ENCODE results near the gene LIF. TPM values are rescaled to one million over a fixed set of nuclear protein-coding genes. Genes with fewer than 3 reads are reported as not detected.

LIF gene
- polyA plus RNA-seq, 1 of the 3 experiments (the other 2 are of a cell fraction), result 24.6 TPM

- CTCF ChIA-PET, result interaction anchor here (0.9 to 3.1 kb wide), 5 partner anchors 8 to 171 kb away, joined by 3 to 23 read pairs (median 6); partner anchors contain the start of gene RNF215
- no peak overlapping the region for H3K4me3 ChIP-seq (ENCODE audit: low read depth in 2 of 2, low read length in 1 of 2)
- no peaks in the 10 kb centered on the region for H4K20me1 ChIP-seq (ENCODE audit: insufficient read depth)
- H3K9me3 ChIP-seq, result no peaks in the 10 kb centered on the region
- DNase-seq, result no peak
- no peak overlapping the region for H3K27ac ChIP-seq (ENCODE audit: low read depth in 2 of 2, low read length in 1 of 2)
- H3K4me2 ChIP-seq, result no peak overlapping the region
- H3K9ac ChIP-seq, result no peak overlapping the region
- no peaks in the 10 kb centered on the region for H3K9me2 ChIP-seq
- H3K4me1 ChIP-seq (ENCODE audit: control insufficient read depth in 1 of 2, insufficient read depth in 2 of 2, low read depth in 1 of 2, low read length in 1 of 2), result peaks cover 0 to 14% of the 10 kb centered on the region in 2 experiments; a peak in 2 of 4 replicates
- TF ChIP-seq SMC3 (IDR thresholded peaks at IDR 0.05; ENCODE audit: low read depth, low read length), result no peak
- H3K36me3 ChIP-seq (replicated peaks in 1 of 2; ENCODE audit: control insufficient read depth in 1 of 2, insufficient read depth in 2 of 2, low read length in 1 of 2), result no peaks in the 10 kb centered on the region
- H3F3A ChIP-seq (replicated peaks; ENCODE audit: insufficient read depth), result peaks cover 26% of the 10 kb centered on the region
- WGBS (ENCODE audit: low lambda C conversion rate), result 61% methylated on average over 8 of the region's 16 CpGs
- H3K27me3 ChIP-seq (ENCODE audit: insufficient read depth), result no peaks in the 10 kb centered on the region
- no peaks in the 10 kb centered on the region for H3K79me2 ChIP-seq (ENCODE audit: insufficient read depth)
- no peak overlapping the region for H2AFZ ChIP-seq (ENCODE audit: low read depth)
- POLR2A ChIA-PET, result interaction anchor here (0.6 kb wide), 1 partner anchor 93 kb away, joined by 3 read pairs; no protein-coding TSS in a partner anchor
Measured at GRCh38 chr22:30279046-30279788, 32.7 kb upstream of the LIF start.

GRCh38 chr22:30277547-30278344 is 31.2 kb upstream of the LIF start:
- Histone ChIP-seq H3K79me2 (ENCODE audit: insufficient read depth) (no peaks in the 10 kb centered on the region), H3K9me3 (no peaks in the 10 kb centered on the region), H3K27me3 (ENCODE audit: insufficient read depth) (no peaks in the 10 kb centered on the region), H3K9ac (peak overlapping the region; percentile 31; the same call in 1 of the 2 replicates), H3K4me2 (peak overlapping the region; percentile 58), H3K4me1 (ENCODE audit: control insufficient read depth in 1 of 2, insufficient read depth in 2 of 2, low read depth in 1 of 2, low read length in 1 of 2) (peaks cover 0 to 14% of the 10 kb centered on the region in 2 experiments; a peak in 2 of 4 replicates), H2AFZ (ENCODE audit: low read depth) (peak overlapping the region; percentile 78; the same call in 1 of the 2 replicates), H3K36me3 (replicated peaks in 1 of 2; ENCODE audit: control insufficient read depth in 1 of 2, insufficient read depth in 2 of 2, low read length in 1 of 2) (no peaks in the 10 kb centered on the region), H3K9me2 (no peaks in the 10 kb centered on the region), H3K27ac (ENCODE audit: low read depth in 2 of 2, low read length in 1 of 2) (peak overlapping the region in 1 of 2 experiments; percentile 70; a peak in 2 of 4 replicates), H3F3A (replicated peaks; ENCODE audit: insufficient read depth) (peaks cover 26% of the 10 kb centered on the region), H4K20me1 (ENCODE audit: insufficient read depth) (no peaks in the 10 kb centered on the region), H3K4me3 (ENCODE audit: low read depth in 2 of 2, low read length in 1 of 2) (no peak overlapping the region)
- CTCF ChIA-PET, result interaction anchor here (0.6 to 3.1 kb wide), 5 partner anchors 9 to 238 kb away, joined by 3 to 23 read pairs (median 3); no protein-coding TSS in a partner anchor
- DNase-seq, result no peak
- POLR2A ChIA-PET, result no interaction called here
- 67% methylated on average over 14 of the region's 14 CpGs for WGBS (ENCODE audit: low lambda C conversion rate)
- TF ChIP-seq FOSL2 (IDR thresholded peaks at IDR 0.05; ENCODE audit: borderline replicate concordance, low read depth), result 0 out of 2 replicates have a peak, but pooled peaks have one; percentile 9
- TF ChIP-seq GABPA (IDR thresholded peaks at IDR 0.05; ENCODE audit: low read depth), result no peak

DNA sequence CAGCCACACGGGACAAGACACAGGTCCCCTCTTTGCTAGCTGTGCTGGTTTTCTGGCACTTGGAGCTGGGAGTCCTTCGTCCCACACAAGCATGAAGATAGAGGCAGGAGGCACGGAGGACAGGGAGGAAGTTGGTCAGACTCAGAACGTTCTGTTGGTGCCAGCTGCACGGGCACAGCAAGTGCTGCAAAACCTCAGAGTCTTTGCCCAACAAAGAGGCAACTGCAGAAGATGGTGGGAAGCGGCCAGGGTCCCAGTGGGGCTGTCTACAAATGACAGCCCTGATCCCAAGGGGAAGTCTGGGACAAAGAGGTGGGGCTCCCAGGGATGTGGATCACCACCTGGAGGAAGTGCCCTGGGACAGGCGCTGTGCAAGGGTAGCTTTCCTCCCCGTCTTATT is 29.5 kb upstream of the LIF start:
- no peak for TF ChIP-seq CTCF (IDR thresholded peaks at IDR 0.05)
- no peak for TF ChIP-seq TCF12 (IDR thresholded peaks at IDR 0.05)
- no peak for TF ChIP-seq PBX3 (IDR thresholded peaks at IDR 0.05)
- no peak for TF ChIP-seq YY1 (IDR thresholded peaks at IDR 0.05; ENCODE audit: low read depth)
- TF ChIP-seq EZH2phosphoT487 (IDR thresholded peaks at IDR 0.05; ENCODE audit: borderline replicate concordance, low read depth), result no peak
- Histone ChIP-seq H4K20me1 (ENCODE audit: insufficient read depth) (no peaks in the 10 kb centered on the region), H3K27ac (ENCODE audit: low read depth in 2 of 2, low read length in 1 of 2) (no peak overlapping the region), H3K4me3 (ENCODE audit: low read depth in 2 of 2, low read length in 1 of 2) (no peak overlapping the region), H3K36me3 (replicated peaks in 1 of 2; ENCODE audit: control insufficient read depth in 1 of 2, insufficient read depth in 2 of 2, low read length in 1 of 2) (no peaks in the 10 kb centered on the region), H3K4me2 (no peak overlapping the region), H3K9me3 (no peaks in the 10 kb centered on the region), H3F3A (replicated peaks; ENCODE audit: insufficient read depth) (peaks cover 26% of the 10 kb centered on the region), H3K9ac (no peak overlapping the region), H3K9me2 (no peaks in the 10 kb centered on the region), H2AFZ (ENCODE audit: low read depth) (no peak overlapping the region), H3K27me3 (ENCODE audit: insufficient read depth) (no peaks in the 10 kb centered on the region), H3K79me2 (ENCODE audit: insufficient read depth) (no peaks in the 10 kb centered on the region), H3K4me1 (ENCODE audit: control insufficient read depth in 1 of 2, insufficient read depth in 2 of 2, low read depth in 1 of 2, low read length in 1 of 2) (peaks cover 0 to 14% of the 10 kb centered on the region in 2 experiments; a peak in 2 of 4 replicates)
- 94% methylated on average over 6 of the region's 8 CpGs for WGBS (ENCODE audit: low lambda C conversion rate)
- ChIA-PET POLR2A (no interaction called here), CTCF (interaction anchor here (1.3 to 3.1 kb wide), 3 partner anchors 10 to 111 kb away, joined by 3 to 23 read pairs (median 8); partner anchors contain the start of gene RNF215)
- DNase-seq, result no peak

All from SK-N-SH (cell line).